Measurements from ENCODE around the gene VAMP2.

GRCh38 chr17:8131844-8132441 lies 30.8 kb downstream of the VAMP2 start:
- TF ChIP-seq CTCF (conservative IDR thresholded peaks at IDR 0.05; ENCODE audit: low read length) (no peak), EZH2phosphoT487 (IDR thresholded peaks at IDR 0.05; ENCODE audit: borderline replicate concordance) (no peak)

Measured in Loucy (cell line).